Stomach (tissue), 4 donors: ENCODE measurements around the gene PRKCSH.

Experiments used
- EP300 ChIP-seq: sonication (generic); formaldehyde crosslinking; IDR thresholded peaks from one replicate; pipeline ENCODE4 v1.6.1; 2017; ENCODE audit warnings: antibody characterized with exemption
- POLR2A ChIP-seq, 4 donors: fragments of 450-650 bp; IDR thresholded peaks; one replicate each; pipeline ENCODE4 v1.6.1; 2016; ENCODE audit warnings: antibody characterized with exemption in 4 of 4, control low read depth in 2 of 4, mild to moderate bottlenecking in 1 of 4, moderate library complexity in 1 of 4
- POLR2AphosphoS5 ChIP-seq, 3 donors: sonication (generic); formaldehyde crosslinking; IDR thresholded peaks; one replicate each; pipeline ENCODE4 v1.6.1; 2016; ENCODE audit warnings: antibody characterized with exemption in 3 of 3
- TF ChIP-seq, protein P1 (sequence below), 7 experiments: fragments of 450-650 bp in 4 of 7; fragments of 200-600 bp in 3 of 7; sonication (generic) in 3 of 7; IDR thresholded peaks; one replicate each; pipeline ENCODE4 v1.5.1; 2016 to 2019; ENCODE audit warnings: antibody characterized with exemption in 7 of 7, control low read depth in 2 of 7, mild to moderate bottlenecking in 1 of 7

DNA sequence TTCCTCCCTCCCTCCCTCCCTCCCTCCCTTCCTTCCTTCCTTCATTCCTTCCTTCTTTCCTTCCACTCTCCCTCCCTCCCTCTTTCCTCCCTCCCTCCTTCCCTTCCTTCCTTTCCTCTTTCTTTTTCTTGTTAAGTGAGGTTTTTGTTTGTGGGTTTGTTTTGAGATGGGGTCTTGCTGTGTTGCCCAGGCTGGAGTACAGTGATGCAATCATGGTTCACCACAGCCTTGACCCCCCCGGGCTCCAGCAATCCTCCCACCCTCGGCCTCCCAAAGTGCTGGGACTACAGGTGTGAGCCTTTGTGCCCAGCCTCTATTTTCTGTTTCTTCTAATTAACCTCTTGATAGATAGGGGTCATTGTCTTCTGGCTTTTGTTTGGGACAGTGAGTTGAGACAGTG lies 26.0 kb downstream of the PRKCSH start:
- TF ChIP-seq, protein P1, sequence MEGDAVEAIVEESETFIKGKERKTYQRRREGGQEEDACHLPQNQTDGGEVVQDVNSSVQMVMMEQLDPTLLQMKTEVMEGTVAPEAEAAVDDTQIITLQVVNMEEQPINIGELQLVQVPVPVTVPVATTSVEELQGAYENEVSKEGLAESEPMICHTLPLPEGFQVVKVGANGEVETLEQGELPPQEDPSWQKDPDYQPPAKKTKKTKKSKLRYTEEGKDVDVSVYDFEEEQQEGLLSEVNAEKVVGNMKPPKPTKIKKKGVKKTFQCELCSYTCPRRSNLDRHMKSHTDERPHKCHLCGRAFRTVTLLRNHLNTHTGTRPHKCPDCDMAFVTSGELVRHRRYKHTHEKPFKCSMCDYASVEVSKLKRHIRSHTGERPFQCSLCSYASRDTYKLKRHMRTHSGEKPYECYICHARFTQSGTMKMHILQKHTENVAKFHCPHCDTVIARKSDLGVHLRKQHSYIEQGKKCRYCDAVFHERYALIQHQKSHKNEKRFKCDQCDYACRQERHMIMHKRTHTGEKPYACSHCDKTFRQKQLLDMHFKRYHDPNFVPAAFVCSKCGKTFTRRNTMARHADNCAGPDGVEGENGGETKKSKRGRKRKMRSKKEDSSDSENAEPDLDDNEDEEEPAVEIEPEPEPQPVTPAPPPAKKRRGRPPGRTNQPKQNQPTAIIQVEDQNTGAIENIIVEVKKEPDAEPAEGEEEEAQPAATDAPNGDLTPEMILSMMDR (IDR thresholded peaks at IDR 0.05): no peak
- TF ChIP-seq POLR2A (IDR thresholded peaks at IDR 0.05) (no peak), POLR2AphosphoS5 (IDR thresholded peaks at IDR 0.05) (no peak), EP300 (no peak)
